Mesenchymal stem cell (in vitro differentiated cells and primary cell): ENCODE results near the gene MMP1.

Source experiments
- DNase-seq: peaks from one replicate; pipeline ENCODE4 v3.0.0-alpha.2; 2013
- H2AFZ ChIP-seq: one replicate; pipeline ENCODE4 v1.6.1; 2013; ENCODE audit warnings: low read depth, mild to moderate bottlenecking, control low read depth, inconsistent platforms, low read length, moderate library complexity
- H2AK5ac ChIP-seq: 2 replicates; pipeline ENCODE4 v1.6.1; 2013; ENCODE audit warnings: low read length, moderate library complexity, mild to moderate bottlenecking, inconsistent platforms; ENCODE audit not compliant: severe bottlenecking
- H2BK120ac ChIP-seq: one replicate; pipeline ENCODE4 v1.6.1; 2013; ENCODE audit warnings: low read depth, mild to moderate bottlenecking, inconsistent platforms, low read length, moderate library complexity
- H2BK12ac ChIP-seq, 2 experiments: one replicate each; pipeline ENCODE4 v1.6.1; 2013; ENCODE audit warnings: inconsistent platforms in 2 of 2, low read length in 2 of 2, mild to moderate bottlenecking in 2 of 2, moderate library complexity in 2 of 2, control low read depth in 1 of 2
- H2BK15ac ChIP-seq: one replicate; pipeline ENCODE4 v1.6.1; 2013; ENCODE audit warnings: mild to moderate bottlenecking, low read depth, inconsistent platforms; ENCODE audit not compliant: poor library complexity, severe bottlenecking
- H2BK5ac ChIP-seq: 2 replicates; pipeline ENCODE4 v1.6.1; 2013; ENCODE audit warnings: low read depth, mild to moderate bottlenecking, low read length, control low read depth, inconsistent platforms; ENCODE audit not compliant: poor library complexity, severe bottlenecking
- H3K14ac ChIP-seq, 2 experiments: one replicate each; pipeline ENCODE4 v1.6.1; 2013; ENCODE audit warnings: inconsistent platforms in 2 of 2, low read length in 2 of 2, control low read depth in 1 of 2, mild to moderate bottlenecking in 1 of 2, moderate library complexity in 1 of 2
- H3K18ac ChIP-seq, 2 experiments: one replicate each; pipeline ENCODE4 v1.6.1; 2013; ENCODE audit warnings: inconsistent platforms in 2 of 2, low read length in 2 of 2, control low read depth in 1 of 2, low read depth in 1 of 2, mild to moderate bottlenecking in 1 of 2
- H3K23ac ChIP-seq, 2 experiments: one replicate each; pipeline ENCODE4 v1.6.1; 2013; ENCODE audit warnings: inconsistent platforms in 2 of 2, low read length in 2 of 2, mild to moderate bottlenecking in 2 of 2, moderate library complexity in 2 of 2, control low read depth in 1 of 2
- H3K27ac ChIP-seq: 2 replicates; pipeline ENCODE4 v1.5.1; 2013; ENCODE audit warnings: mild to moderate bottlenecking, moderate library complexity, low read length, control low read depth, inconsistent platforms; ENCODE audit not compliant: poor library complexity, severe bottlenecking
- H3K27me3 ChIP-seq, 2 experiments: 2 replicates each; pipeline versions ENCODE4 v1.6.1 to v1.7.0; 2013; ENCODE audit warnings: low read length in 2 of 2, mild to moderate bottlenecking in 2 of 2, moderate library complexity in 2 of 2, control low read depth in 1 of 2, inconsistent platforms in 1 of 2; ENCODE audit not compliant: control insufficient read depth in 1 of 2, insufficient read depth in 1 of 2
- H3K36me3 ChIP-seq, 2 experiments: 2 replicates each; pipeline versions ENCODE4 v1.6.1 to v1.7.0; 2013; ENCODE audit warnings: low read length in 2 of 2, control low read depth in 1 of 2, inconsistent platforms in 1 of 2, low read depth in 1 of 2, mild to moderate bottlenecking in 1 of 2; ENCODE audit not compliant: insufficient read depth in 2 of 2, control insufficient read depth in 1 of 2
- H3K4ac ChIP-seq, 2 experiments: one replicate each; pipeline ENCODE4 v1.6.1; 2013; ENCODE audit warnings: inconsistent platforms in 2 of 2, low read length in 2 of 2, mild to moderate bottlenecking in 2 of 2, moderate library complexity in 2 of 2, control low read depth in 1 of 2, low read depth in 1 of 2
- H3K4me1 ChIP-seq: 2 replicates; pipeline ENCODE4 v1.6.1; 2013; ENCODE audit warnings: low read depth, low read length, control low read depth; ENCODE audit not compliant: control insufficient read depth, insufficient read depth
- H3K4me2 ChIP-seq: 2 replicates; pipeline ENCODE4 v1.6.1; 2013; ENCODE audit warnings: low read length, mild to moderate bottlenecking, inconsistent platforms; ENCODE audit not compliant: poor library complexity, severe bottlenecking
- H3K4me3 ChIP-seq, 2 experiments: 2 replicates each; pipeline versions ENCODE4 v1.5.1 to v1.7.0; 2013; ENCODE audit warnings: low read length in 2 of 2, mild to moderate bottlenecking in 2 of 2, control low read depth in 1 of 2, low read depth in 1 of 2; ENCODE audit not compliant: insufficient read depth in 1 of 2
- H3K79me1 ChIP-seq: replicated peaks from 2 replicates; pipeline ENCODE4 v1.6.1; 2013; ENCODE audit warnings: mild to moderate bottlenecking, control low read depth, low read length, inconsistent platforms; ENCODE audit not compliant: poor library complexity, severe bottlenecking
- H3K9ac ChIP-seq: 2 replicates; pipeline ENCODE4 v1.7.0; 2013; ENCODE audit warnings: mild to moderate bottlenecking, low read length, moderate library complexity
- H3K9me3 ChIP-seq: 2 replicates; pipeline ENCODE4 v1.7.0; 2013; ENCODE audit warnings: mild to moderate bottlenecking, low read length; ENCODE audit not compliant: control insufficient read depth
- H4K8ac ChIP-seq: one replicate; pipeline ENCODE4 v1.6.1; 2013; ENCODE audit warnings: inconsistent platforms, mild to moderate bottlenecking, low read length, moderate library complexity
- H4K91ac ChIP-seq: one replicate; pipeline ENCODE4 v1.6.1; 2013; ENCODE audit warnings: mild to moderate bottlenecking, low read length, inconsistent platforms
- WGBS: methylation state at CpG from one replicate; pipeline ENCODE4 v1.1.7; 2013; ENCODE audit warnings: mixed read lengths; 5-methylcytosine and 5-hydroxymethylcytosine counted together

Gene MMP1

DNA sequence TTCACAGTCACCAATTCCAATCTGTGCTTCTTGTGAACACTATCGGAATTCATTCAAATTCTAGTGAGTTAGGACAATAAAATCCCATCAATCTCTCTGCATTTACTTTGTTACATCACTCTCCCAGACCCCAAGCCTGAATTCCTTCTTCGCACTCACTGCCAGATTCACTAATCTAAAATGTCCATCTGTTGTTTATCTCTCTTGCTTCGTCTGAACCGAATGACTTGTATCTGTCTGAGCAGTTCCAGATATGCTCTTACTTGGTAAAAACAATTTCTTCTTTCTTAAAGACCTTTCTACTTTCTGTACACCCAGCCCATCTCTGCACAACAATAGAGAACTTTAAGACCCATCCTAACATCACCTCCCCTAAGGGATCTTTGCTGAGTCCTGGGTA, 24.6 kb downstream of the MMP1 start:
- H3K4me3 ChIP-seq: no peak overlapping the region
- no peak overlapping the region for H4K91ac ChIP-seq
- no peak overlapping the region for H2BK5ac ChIP-seq
- H3K27ac ChIP-seq: no peak overlapping the region
- H3K4ac ChIP-seq: no peak overlapping the region
- H3K14ac ChIP-seq: no peak overlapping the region
- no peaks in the 10 kb centered on the region for H3K36me3 ChIP-seq
- no peak overlapping the region for H2BK12ac ChIP-seq
- WGBS: 27% methylated on average over 4 of the region's 4 CpGs
- no peaks in the 10 kb centered on the region for H3K79me1 ChIP-seq
- H3K18ac ChIP-seq: no peak overlapping the region
- H3K9ac ChIP-seq: no peak overlapping the region
- no peak overlapping the region for H2BK120ac ChIP-seq
- H3K23ac ChIP-seq: no peak overlapping the region
- no peak overlapping the region for H4K8ac ChIP-seq
- H2BK15ac ChIP-seq: no peak overlapping the region
- H3K4me1 ChIP-seq: no peaks in the 10 kb centered on the region
- H3K27me3 ChIP-seq: no peaks in the 10 kb centered on the region
- no peak overlapping the region for H2AFZ ChIP-seq
- H3K4me2 ChIP-seq: no peak overlapping the region
- no peaks in the 10 kb centered on the region for H3K9me3 ChIP-seq
- no peak for DNase-seq
- no peak overlapping the region for H2AK5ac ChIP-seq

DNA sequence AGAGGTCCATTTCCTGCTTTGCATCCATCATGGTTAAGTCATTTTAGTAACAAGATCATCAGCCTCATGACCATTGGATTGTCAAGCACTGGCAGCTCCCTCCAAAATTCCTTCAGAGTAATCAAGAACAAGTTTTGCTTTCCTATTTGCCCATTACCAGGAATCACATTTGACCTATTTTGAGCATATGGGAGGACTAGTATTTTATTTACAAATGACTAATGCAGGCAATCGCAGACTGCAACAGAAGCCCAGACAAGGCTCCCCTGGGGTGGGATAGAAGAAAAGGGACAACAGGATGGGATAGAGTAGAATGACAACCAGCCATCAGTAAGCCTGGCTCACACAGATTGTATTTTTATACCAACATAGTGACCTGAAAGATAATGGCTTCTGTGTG, 26.6 kb downstream of the MMP1 start:
- Histone ChIP-seq H3K4me3 (no peak overlapping the region), H3K27ac (no peak overlapping the region), H4K91ac (no peak overlapping the region), H2BK120ac (no peak overlapping the region), H4K8ac (no peak overlapping the region), H3K4me1 (no peaks in the 10 kb centered on the region), H2BK15ac (no peak overlapping the region), H3K18ac (no peak overlapping the region), H3K9me3 (no peaks in the 10 kb centered on the region), H3K23ac (no peak overlapping the region), H3K9ac (no peak overlapping the region), H3K4me2 (no peak overlapping the region), H2AFZ (no peak overlapping the region), H3K36me3 (no peaks in the 10 kb centered on the region), H3K79me1 (no peaks in the 10 kb centered on the region), H3K14ac (no peak overlapping the region), H2BK12ac (no peak overlapping the region), H3K4ac (no peak overlapping the region), H2AK5ac (no peak overlapping the region), H2BK5ac (no peak overlapping the region), H3K27me3 (no peaks in the 10 kb centered on the region)
- DNase-seq: peak; percentile 54
- WGBS: 0% methylated on average over 1 of the region's 1 CpG

GRCh38 chr11:102770191-102770590, 27.8 kb downstream of the MMP1 start:
- Histone ChIP-seq H3K18ac (no peak overlapping the region), H4K8ac (no peak overlapping the region), H4K91ac (no peak overlapping the region), H3K4me1 (no peaks in the 10 kb centered on the region), H2BK5ac (no peak overlapping the region), H2BK15ac (no peak overlapping the region), H3K9me3 (no peaks in the 10 kb centered on the region), H3K14ac (no peak overlapping the region), H3K79me1 (no peaks in the 10 kb centered on the region), H3K4ac (no peak overlapping the region), H2BK12ac (no peak overlapping the region), H2AK5ac (no peak overlapping the region), H2AFZ (no peak overlapping the region), H3K27me3 (no peaks in the 10 kb centered on the region), H3K4me2 (no peak overlapping the region), H3K4me3 (no peak overlapping the region), H3K36me3 (no peaks in the 10 kb centered on the region), H2BK120ac (no peak overlapping the region), H3K27ac (no peak overlapping the region), H3K9ac (no peak overlapping the region), H3K23ac (no peak overlapping the region)
- DNase-seq: no peak

GRCh38 chr11:102767800-102768199, 30.2 kb downstream of the MMP1 start:
- no peak for DNase-seq
- no peak overlapping the region for H3K4me3 ChIP-seq
- no peaks in the 10 kb centered on the region for H3K9me3 ChIP-seq
- peaks cover 1% of the 10 kb centered on the region for H3K4me1 ChIP-seq
- no peak overlapping the region for H3K27ac ChIP-seq
- no peak overlapping the region for H2AK5ac ChIP-seq
- no peak overlapping the region for H2BK12ac ChIP-seq
- no peak overlapping the region for H3K4ac ChIP-seq
- H3K27me3 ChIP-seq: no peaks in the 10 kb centered on the region
- H2BK5ac ChIP-seq: no peak overlapping the region
- no peaks in the 10 kb centered on the region for H3K36me3 ChIP-seq
- no peak overlapping the region for H2BK15ac ChIP-seq
- no peak overlapping the region for H3K23ac ChIP-seq
- no peak overlapping the region for H3K18ac ChIP-seq
- H3K4me2 ChIP-seq: no peak overlapping the region
- 98% methylated on average over 13 of the region's 18 CpGs for WGBS
- no peak overlapping the region for H4K91ac ChIP-seq
- H3K79me1 ChIP-seq: no peaks in the 10 kb centered on the region
- H2BK120ac ChIP-seq: no peak overlapping the region
- no peak overlapping the region for H2AFZ ChIP-seq
- H3K9ac ChIP-seq: no peak overlapping the region
- no peak overlapping the region for H4K8ac ChIP-seq
- H3K14ac ChIP-seq: no peak overlapping the region
